DOHH2 (cell line): Measurements from ENCODE around the gene DBT.

Experiments
- CTCF ChIP-seq: fragments of 200-600 bp; sonication (generic); IDR thresholded peaks from one replicate; pipeline ENCODE4 v1.5.1; 2014; ENCODE audit warnings: antibody characterized with exemption, mild to moderate bottlenecking, low read depth, low read length; ENCODE audit not compliant: poor library complexity, severe bottlenecking
- EZH2phosphoT487 ChIP-seq: fragments of 200-600 bp; sonication (generic); IDR thresholded peaks from 2 replicates; pipeline ENCODE4 v1.6.1; 2017; ENCODE audit warnings: borderline replicate concordance, mild to moderate bottlenecking, antibody characterized with exemption, low read length, moderate library complexity, mixed read lengths

DNA sequence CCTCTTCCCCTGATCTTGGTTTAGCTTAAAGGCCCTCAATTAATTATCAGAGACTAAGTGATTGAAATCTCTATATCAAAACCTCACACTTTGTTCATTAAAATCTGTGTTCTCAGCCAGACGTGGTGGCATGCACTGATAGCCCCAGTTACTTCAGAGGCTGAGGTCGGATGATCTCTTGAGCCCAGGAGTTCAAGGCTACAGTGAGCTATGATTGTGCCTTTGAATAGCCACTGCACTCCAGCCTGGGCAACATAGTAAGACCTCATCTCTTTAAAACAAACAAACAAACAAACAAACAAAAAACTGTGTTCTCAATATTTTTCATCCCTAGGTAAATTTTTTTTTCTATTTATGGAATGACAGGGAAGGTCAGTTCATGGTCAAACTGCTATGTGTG is 98.0 kb downstream of the DBT start:
- TF ChIP-seq CTCF (no peak), EZH2phosphoT487 (no peak)
